A673 (cell line): ENCODE results near the gene LRBA. TPM values are rescaled to one million over a fixed set of nuclear protein-coding genes. Genes with fewer than 3 reads are reported as not detected.

Source experiments
- BruUV-seq: library from RNA; stranded (reverse); fragments of 400-500 nt; replicated peaks from 2 replicates; lab custom pipeline; 2021; lab: Mats Ljungman, UMichigan
- CTCF ChIA-PET: fragments of 300-600 bp; sonication (Branson Sonifier 250); formaldehyde crosslinking; loops from one replicate; lab custom pipeline; 2022; ENCODE audit warnings: antibody characterized with exemption; lab: Charles Lee
- POLR2A ChIA-PET: fragments of 300-600 bp; sonication (Branson Sonifier 250); formaldehyde crosslinking; loops from one replicate; lab custom pipeline; 2022; ENCODE audit warnings: antibody characterized with exemption; ENCODE audit not compliant: low non-redundant PET; lab: Charles Lee
- DNase-seq: peaks from one replicate; pipeline ENCODE4 v3.0.0-alpha.2; 2015; ENCODE audit warnings: low spot score
- H3K27ac ChIP-seq: fragments of 200-600 bp; sonication (generic); 2 replicates; pipeline ENCODE4 v1.5.1; 2016; ENCODE audit warnings: mixed run types, low read depth, mild to moderate bottlenecking, mixed read lengths, antibody characterized with exemption, low read length; ENCODE audit not compliant: poor library complexity, severe bottlenecking
- H3K27me3 ChIP-seq: fragments of 200-600 bp; sonication (generic); replicated peaks from 2 replicates; pipeline ENCODE4 v1.6.1; 2017; ENCODE audit warnings: mixed run types, low read depth, mild to moderate bottlenecking, mixed read lengths, antibody characterized with exemption, low read length; ENCODE audit not compliant: insufficient read depth, poor library complexity
- H3K36me3 ChIP-seq: fragments of 200-600 bp; sonication (generic); 2 replicates; pipeline ENCODE4 v1.6.1; 2016; ENCODE audit warnings: mixed run types, mild to moderate bottlenecking, mixed read lengths, antibody characterized with exemption, low read length; ENCODE audit not compliant: insufficient read depth, poor library complexity, severe bottlenecking
- H3K4me1 ChIP-seq: fragments of 200-600 bp; sonication (generic); 2 replicates; pipeline ENCODE4 v1.6.1; 2017; ENCODE audit warnings: mixed run types, mild to moderate bottlenecking, mixed read lengths, antibody characterized with exemption, low read length; ENCODE audit not compliant: insufficient read depth, poor library complexity, severe bottlenecking
- H3K4me3 ChIP-seq: fragments of 200-600 bp; sonication (generic); 2 replicates; pipeline ENCODE4 v1.5.1; 2016; ENCODE audit warnings: low read depth, mixed run types, mild to moderate bottlenecking, mixed read lengths, low read length; ENCODE audit not compliant: poor library complexity, severe bottlenecking
- H3K9me3 ChIP-seq: fragments of 200-600 bp; sonication (generic); 2 replicates; pipeline ENCODE4 v1.6.1; 2016; ENCODE audit warnings: mixed run types, low read depth, mild to moderate bottlenecking, mixed read lengths, antibody characterized with exemption, low read length; ENCODE audit not compliant: poor library complexity, severe bottlenecking
- EZH2 ChIP-seq: fragments of 200-600 bp; sonication (generic); IDR thresholded peaks from 2 replicates; pipeline ENCODE4 v1.6.1; 2017; ENCODE audit warnings: borderline replicate concordance, low read depth, mild to moderate bottlenecking, mixed read lengths, antibody characterized with exemption, low read length; ENCODE audit not compliant: poor library complexity, severe bottlenecking
- intact Hi-C: fragments of 100-400 bp; cut with micrococcal nuclease; formaldehyde crosslinking; loops from one replicate; pipeline ENCODE4 v1.10.0; 2022; ENCODE audit not compliant: unreplicated experiment
- total RNA-seq: library from RNA; stranded (reverse); gene quantifications from 2 replicates; pipeline ENCODE4 v1.2.3, GENCODE V29; 2021
- TF ChIP-seq, protein P1 (sequence below): fragments of 300-800, 200-600 bp; sonication (generic); conservative IDR thresholded peaks from 2 replicates; pipeline ENCODE4 v1.5.1; 2017; ENCODE audit warnings: low read depth, mild to moderate bottlenecking, antibody characterized with exemption, low read length, moderate library complexity, mixed read lengths

Gene LRBA
- total RNA-seq, 1 experiment from 2014 or later, result 35.7 TPM

DNA sequence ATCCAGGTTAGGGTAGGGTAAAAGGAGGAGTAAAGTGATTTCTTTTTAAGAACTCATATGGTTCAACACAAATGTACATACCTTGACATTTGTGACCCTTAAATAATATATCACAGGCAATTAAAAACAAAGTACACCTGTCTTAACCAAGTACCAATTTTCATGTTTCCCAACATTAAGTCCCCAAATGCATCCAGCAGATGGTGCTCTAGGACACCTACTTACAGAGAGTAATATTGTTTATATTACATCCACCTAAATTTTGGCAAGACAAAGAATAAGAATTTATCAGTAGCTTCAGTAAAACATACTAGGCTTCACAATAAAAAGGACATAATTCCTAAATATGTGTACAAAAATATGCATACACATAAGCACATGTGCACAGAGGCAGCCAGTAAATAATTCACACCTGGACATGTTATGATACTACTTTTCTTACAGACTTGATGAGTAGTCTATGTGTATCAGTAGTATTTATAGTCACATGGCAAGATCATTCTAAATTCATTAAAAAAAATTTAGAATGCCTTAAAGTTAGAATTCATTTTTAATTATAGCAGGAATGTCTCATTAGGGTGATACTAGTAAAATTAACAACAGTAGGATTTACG, 717.1 kb downstream of the LRBA start:
- POLR2A ChIA-PET, result no interaction called here

DNA sequence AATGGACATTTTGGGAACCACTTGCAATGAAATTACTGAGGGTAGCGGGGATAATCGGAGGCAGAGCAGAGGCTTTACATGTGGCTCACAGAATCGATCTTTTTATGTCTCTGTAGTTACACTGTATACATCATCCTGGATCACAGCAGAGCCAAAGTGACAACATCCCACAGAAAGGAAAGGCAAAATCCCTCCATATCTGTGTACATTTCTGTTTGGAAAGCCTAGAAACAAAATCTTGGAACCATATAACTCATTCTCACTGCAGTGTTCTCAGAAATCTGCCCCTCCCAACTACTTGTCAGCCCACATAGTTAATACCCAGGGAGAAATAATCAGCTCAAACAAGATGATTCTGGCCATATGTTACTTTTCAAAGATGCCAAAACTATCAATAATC, 725.2 kb downstream of the LRBA start:
- no peaks in the 10 kb centered on the region for H3K27me3 ChIP-seq
- DNase-seq, result no peak
- no peaks in the 10 kb centered on the region for H3K9me3 ChIP-seq
- CTCF ChIA-PET, result no interaction called here
- POLR2A ChIA-PET, result no interaction called here
- no peaks in the 10 kb centered on the region for H3K36me3 ChIP-seq
- no peaks in the 10 kb centered on the region for H3K4me1 ChIP-seq
- H3K27ac ChIP-seq, result no peak overlapping the region
- no peak overlapping the region for H3K4me3 ChIP-seq
- BruUV-seq, result no TSS peak
- intact Hi-C loops, result loop anchor here (10.0 kb wide), 1 partner anchor 675 kb away; no protein-coding TSS in a partner anchor
- TF ChIP-seq, protein P1, sequence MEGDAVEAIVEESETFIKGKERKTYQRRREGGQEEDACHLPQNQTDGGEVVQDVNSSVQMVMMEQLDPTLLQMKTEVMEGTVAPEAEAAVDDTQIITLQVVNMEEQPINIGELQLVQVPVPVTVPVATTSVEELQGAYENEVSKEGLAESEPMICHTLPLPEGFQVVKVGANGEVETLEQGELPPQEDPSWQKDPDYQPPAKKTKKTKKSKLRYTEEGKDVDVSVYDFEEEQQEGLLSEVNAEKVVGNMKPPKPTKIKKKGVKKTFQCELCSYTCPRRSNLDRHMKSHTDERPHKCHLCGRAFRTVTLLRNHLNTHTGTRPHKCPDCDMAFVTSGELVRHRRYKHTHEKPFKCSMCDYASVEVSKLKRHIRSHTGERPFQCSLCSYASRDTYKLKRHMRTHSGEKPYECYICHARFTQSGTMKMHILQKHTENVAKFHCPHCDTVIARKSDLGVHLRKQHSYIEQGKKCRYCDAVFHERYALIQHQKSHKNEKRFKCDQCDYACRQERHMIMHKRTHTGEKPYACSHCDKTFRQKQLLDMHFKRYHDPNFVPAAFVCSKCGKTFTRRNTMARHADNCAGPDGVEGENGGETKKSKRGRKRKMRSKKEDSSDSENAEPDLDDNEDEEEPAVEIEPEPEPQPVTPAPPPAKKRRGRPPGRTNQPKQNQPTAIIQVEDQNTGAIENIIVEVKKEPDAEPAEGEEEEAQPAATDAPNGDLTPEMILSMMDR, result no peak
- no peak for TF ChIP-seq EZH2

More for the DNA sequence above, 717.1 kb downstream of the LRBA start:
- BruUV-seq, result no TSS peak
- TF ChIP-seq EZH2, result no peak
- TF ChIP-seq, protein P1, result peak; percentile 84
- intact Hi-C loops, result loop anchor here (1.0 to 10.0 kb wide), 4 partner anchors 296 to 667 kb away; no protein-coding TSS in a partner anchor
- Histone ChIP-seq H3K4me3 (no peak overlapping the region), H3K36me3 (no peaks in the 10 kb centered on the region), H3K27me3 (no peaks in the 10 kb centered on the region), H3K4me1 (peaks cover 25% of the 10 kb centered on the region), H3K9me3 (no peaks in the 10 kb centered on the region), H3K27ac (no peak overlapping the region)
- CTCF ChIA-PET, result interaction anchor here (0.7 to 1.3 kb wide), 2 partner anchors 569 to 673 kb away, joined by 3 to 4 read pairs; no protein-coding TSS in a partner anchor
- DNase-seq, result peak; percentile 75

DNA sequence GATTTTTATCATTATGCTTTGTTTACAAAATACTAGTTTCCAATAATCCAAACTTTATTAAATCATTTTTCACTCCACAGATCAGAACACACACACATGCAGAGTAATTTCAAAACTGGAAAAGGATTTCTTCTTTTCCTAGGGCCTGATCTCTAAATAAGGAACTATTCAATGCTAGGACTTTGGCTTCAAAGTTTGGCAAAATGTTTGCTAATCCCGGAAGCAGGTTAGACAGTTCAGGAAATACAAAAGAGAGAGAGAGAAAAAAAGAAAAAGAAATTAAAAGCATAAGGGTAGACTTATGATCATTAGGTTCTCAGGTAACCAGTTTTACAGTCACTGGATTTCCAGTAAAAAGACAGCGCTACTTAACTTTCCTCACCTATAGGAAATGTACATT, 725.9 kb downstream of the LRBA start:
- POLR2A ChIA-PET, result no interaction called here
- no peaks in the 10 kb centered on the region for H3K36me3 ChIP-seq
- BruUV-seq, result no TSS peak
- H3K4me3 ChIP-seq, result no peak overlapping the region
- CTCF ChIA-PET, result no interaction called here
- no peak overlapping the region for H3K27ac ChIP-seq
- TF ChIP-seq, protein P1, result no peak
- TF ChIP-seq EZH2, result no peak
- intact Hi-C loops, result no loop called here
- no peaks in the 10 kb centered on the region for H3K27me3 ChIP-seq
- DNase-seq, result no peak
- no peaks in the 10 kb centered on the region for H3K9me3 ChIP-seq
- no peaks in the 10 kb centered on the region for H3K4me1 ChIP-seq
